HG02798 (cell line): Measurements from ENCODE around the gene LRWD1.
A peak's percentile ranks its signal among the peaks of the same experiment; 100 is the strongest.
"Not testable (repeated sequence)": the region's sequence is repeated elsewhere in the genome, so short reads cannot be mapped to it uniquely, and the experiment has no call there.

Experiments used
- ATAC-seq: cut with Tn5 transposase; IDR thresholded peaks from one replicate; pipeline ENCODE4 v1.9.1; 2021; ENCODE audit warnings: mild to moderate bottlenecking; ENCODE audit not compliant: unreplicated experiment, poor library complexity

The LRWD1 gene

GRCh38 chr7:102493220-102493935 lies 28.6 kb downstream of the LRWD1 start:
- peak; percentile 52 for ATAC-seq

GRCh38 chr7:102494026-102494425 lies 29.2 kb downstream of the LRWD1 start:
- not testable (repeated sequence) for ATAC-seq

GRCh38 chr7:102494473-102495149 lies 29.8 kb downstream of the LRWD1 start:
- ATAC-seq, result peak; percentile 73

- ATAC-seq, result not testable (repeated sequence)
Measured at GRCh38 chr7:102496861-102497260, 32.1 kb downstream of the LRWD1 start.

GRCh38 chr7:102497308-102497707 lies 32.5 kb downstream of the LRWD1 start:
- ATAC-seq, result not testable (repeated sequence)

- not testable (repeated sequence) for ATAC-seq
Measured at GRCh38 chr7:102498321-102498720, 33.5 kb downstream of the LRWD1 start.

DNA sequence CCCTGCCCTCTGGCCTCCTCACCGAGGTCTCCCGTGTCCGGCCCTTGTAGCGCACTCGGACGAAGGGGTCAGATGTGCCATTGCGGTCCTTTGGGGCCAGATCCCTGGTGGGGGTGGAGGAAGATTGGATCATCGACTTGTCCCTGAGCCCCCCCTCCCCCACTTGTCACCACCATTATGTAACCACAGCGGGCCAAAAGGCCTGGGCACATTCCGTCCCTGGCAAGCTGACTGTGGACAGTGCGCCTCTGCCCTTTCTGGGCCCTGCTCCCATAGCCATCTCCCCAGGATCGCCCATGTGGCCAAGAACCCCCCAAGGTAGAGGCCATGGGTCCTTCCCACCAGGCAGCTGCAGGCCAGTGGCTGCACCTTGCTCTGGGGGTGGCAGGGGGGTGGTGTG lies 38.4 kb downstream of the LRWD1 start:
- ATAC-seq, result not testable (repeated sequence)

DNA sequence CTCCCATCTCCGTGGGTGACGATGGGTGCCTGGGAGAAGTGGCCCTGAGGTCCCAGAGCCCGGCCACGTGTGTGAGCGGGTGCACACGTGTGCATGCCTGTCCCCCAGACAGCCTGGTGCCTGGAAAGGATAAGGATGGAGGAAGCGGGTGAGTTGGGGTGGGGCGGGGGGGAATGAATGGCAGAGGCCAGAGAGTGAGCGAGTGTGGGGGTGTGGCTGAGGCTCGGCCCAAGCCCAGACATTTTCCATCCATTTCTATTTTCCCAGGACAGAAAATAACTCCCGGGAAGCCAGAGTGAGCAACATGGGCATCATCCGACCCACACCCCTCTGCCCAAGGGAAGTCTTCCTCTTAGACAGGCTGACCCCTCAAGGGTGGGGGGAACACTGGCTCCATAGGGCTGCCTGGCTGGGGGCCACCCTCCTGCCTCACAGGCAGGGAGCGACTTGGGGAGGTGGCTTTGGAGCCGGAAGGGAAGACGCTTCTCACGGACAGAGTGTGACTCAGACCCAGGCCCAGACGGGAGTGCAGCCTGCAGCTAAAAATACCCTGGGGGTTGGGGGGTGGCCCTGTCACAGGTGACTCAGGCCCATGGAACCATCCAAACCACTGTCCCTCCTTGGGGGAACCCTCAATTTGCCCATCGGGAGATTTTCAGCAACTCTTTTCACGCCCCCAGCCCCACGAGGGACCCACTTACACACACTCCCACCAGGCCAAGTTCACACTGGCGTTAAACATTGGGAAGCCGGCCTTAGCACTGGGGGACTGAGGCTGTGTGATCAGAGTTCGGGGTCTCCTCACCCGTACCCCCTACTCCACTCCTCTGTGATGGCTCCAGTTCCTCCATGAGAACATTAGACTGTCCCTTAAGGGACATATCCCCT lies 40.8 kb downstream of the LRWD1 start:
- ATAC-seq, result not testable (repeated sequence)

DNA sequence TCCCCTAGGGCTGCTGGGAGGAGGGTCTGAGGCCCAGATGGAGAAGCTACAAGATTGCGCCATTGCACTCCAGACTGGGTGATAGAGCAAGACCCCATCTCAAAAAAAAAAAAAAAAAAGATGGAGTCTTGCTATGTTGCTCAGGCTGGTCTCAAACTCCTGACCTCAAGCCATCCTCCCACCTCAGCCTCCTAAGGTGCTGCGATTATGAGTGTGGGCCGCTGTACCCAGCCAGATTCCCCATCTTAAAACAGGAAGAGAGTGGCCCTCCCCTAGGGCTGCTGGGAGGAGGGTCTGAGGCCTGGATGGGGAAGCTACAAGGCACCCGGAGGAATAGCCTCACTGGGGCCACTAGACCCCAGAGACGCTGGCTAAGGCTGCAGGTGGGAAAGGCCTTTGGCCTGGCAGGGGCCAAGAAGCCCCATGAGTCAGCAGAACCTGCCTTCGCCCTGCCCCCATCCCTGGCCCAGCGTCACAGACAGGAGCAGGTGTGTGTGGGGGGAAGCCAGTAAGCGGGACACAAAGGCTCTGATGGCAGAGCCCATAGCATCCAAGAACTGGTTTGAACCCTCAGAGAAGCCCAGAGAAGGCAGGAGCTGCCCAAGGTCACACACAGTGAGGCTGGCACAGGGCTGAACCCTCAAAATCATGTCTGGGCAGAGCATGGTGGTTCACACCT lies 42.8 kb downstream of the LRWD1 start:
- ATAC-seq, result not testable (repeated sequence)

DNA sequence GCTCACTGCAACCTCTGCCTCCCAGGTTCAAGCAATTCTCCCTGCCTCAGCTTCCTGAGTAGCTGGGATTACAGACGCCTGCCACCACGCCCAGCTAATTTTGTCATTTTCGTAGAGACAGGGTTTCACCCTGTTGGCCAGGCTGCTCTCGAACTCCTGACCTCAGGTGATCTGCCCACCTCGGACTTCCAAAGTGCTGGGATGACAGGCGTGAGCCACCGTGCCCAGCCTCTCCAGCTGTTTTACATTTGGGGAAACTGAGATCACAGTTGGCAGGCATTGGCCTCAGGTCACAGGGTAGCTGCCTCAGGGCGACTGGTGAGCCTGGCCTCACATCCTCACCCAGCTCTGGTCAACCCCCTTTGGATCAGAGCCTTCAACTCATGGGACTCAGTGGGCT lies 45.8 kb downstream of the LRWD1 start:
- not testable (repeated sequence) for ATAC-seq

DNA sequence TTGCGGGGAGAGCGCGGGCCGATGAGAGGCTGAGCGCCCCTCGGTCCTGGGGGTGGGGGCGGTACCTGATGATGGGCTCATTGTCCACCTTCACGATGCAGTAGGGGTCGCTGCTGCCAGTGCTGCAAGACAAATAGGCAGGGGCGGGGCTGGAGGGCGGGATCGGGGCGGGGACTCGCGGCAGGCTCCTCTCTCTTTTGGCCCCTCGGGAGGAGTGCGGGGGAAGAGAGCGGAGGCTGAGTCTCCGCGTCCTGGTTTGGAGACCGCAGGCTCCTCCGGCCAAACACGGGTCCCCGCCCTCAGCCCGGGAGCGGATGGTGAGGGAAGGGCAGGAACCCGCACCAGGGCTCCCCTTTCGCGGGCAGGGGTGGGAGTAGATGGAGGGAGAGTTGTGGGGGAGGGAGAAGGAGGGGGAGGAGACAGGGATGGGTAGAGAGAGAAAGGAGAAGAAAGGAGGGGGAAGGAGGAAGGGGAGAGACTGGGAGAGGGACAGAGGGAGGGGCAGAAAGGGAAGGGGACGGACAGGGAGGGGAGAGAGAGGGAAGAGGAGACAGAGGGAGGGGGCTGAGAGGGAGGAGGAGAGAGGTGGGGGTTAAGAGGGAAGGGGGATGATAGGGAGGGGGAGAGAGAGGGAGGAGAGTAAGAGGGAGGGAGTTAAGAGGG lies 47.2 kb downstream of the LRWD1 start:
- peak; percentile 43 for ATAC-seq

DNA sequence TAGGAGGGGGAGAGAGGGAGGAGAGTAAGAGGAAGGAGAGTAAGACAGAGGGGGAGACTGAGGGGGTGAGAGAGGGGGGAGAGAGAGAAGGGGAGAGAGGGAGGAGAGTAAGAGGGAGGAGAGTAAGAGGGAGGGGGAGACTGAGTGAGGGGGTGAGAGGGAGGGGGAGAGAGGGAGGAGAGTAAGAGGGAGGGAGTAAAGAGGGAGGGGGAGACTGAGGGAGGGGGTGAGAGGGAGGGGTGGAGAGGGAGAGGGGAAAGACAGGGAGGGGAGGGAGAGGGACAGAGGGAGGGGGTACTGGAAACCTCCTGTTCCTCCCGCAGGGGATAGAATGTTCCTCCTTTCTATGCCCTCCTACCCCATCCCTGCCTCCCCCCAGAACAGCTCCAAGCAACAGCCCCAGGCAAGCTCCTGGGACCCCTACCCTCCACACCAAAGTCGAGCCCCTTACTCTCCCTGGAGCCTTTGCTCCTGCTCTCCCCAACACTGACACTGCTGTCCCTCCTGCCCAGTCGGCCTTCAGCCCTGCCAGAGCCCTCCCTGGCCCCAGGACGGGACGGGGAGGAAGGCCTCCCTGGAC lies 47.9 kb downstream of the LRWD1 start:
- not testable (repeated sequence) for ATAC-seq

- ATAC-seq, result peak; percentile 71
Measured at GRCh38 chr7:102514881-102515721, 50.3 kb downstream of the LRWD1 start.

DNA sequence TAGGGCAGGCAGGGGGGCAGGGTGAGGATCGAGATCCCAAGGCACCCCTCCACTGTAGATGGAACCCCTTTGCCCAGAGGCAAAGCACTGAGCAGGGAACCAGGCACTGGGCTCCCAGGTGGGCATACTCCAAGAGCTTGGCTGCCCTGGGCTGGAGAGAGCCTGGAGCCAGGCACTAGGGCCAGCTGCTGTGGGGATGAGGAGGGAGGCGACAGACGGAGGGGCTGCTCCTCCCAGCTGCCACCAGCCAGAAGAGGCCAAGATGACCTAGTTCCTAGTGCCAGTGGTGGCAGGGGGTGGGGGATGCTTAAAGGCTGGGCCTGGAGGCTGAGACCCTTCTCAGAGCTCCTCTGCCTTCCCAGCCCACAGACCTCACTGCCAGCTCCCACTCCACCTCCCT lies 51.1 kb downstream of the LRWD1 start:
- ATAC-seq, result not testable (repeated sequence)

DNA sequence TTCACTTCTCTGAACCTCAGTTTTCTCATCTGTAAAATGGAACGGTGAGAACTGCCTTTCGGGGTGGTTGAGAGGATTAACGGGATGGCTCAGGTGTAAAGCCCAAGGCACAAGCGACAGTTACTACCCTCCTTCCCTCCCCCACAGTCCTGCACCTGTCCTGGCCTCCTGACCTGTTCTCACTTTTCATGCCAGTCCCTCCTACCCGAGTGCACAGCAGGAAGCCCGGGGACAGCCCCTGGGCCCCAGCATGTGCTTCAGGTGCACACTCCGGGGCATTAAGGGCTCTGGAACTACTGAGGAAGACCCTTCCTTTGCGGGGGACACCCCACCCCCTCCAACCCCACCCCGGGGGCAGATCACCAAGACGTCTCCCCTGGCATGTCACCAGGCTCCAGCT lies 52.2 kb downstream of the LRWD1 start:
- not testable (repeated sequence) for ATAC-seq

- ATAC-seq, result peak; percentile 83
Measured at GRCh38 chr7:102517550-102518147, 52.9 kb downstream of the LRWD1 start, which contains the start of gene RASA4B. Gene RASA4B (minus strand): TSS chr7:102517777. CDS start chr7:102517710, 67 bp downstream.

- ATAC-seq, result not testable (repeated sequence)
Measured at GRCh38 chr7:102520797-102521196, 56.0 kb downstream of the LRWD1 start.
